Activated CD8-positive, alpha-beta memory T cell treated with anti-CD3 and anti-CD28 coated beads, Interleukin-2, amount 50 U/mL, for 1 hour (primary cell): Measurements from ENCODE around the gene FEZF1.

Source experiments
- DNase-seq: peaks from one replicate; pipeline ENCODE4 v3.0.0-alpha.2; 2020; ENCODE audit errors: extremely low read depth

The FEZF1 gene

GRCh38 chr7:122304319-122304975 lies at the start of gene FEZF1:
TSS of gene FEZF1 (minus strand) at chr7:122304750. CDS start at chr7:122304437, 313 bp downstream.
- DNase-seq = no peak

DNA sequence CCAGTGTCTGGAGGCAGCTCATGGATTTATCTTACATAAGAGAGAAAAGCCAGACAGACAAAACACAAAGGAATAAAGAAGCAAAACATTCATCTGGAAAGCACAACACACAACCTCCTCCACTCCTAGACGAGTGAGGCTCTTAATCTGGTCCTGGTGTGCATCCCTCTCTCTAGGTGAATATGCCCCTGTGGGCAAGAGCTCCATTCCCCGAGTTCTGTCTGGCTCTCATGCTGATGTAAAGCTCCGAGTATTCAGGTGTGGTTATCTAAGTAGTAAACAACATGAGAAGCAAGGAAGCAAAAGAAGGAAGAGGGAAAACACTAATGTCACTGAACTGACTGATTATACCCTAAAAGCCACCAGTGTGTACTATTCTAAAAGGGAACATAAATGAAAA lies 47.9 kb upstream of the FEZF1 start:
- no peak for DNase-seq

DNA sequence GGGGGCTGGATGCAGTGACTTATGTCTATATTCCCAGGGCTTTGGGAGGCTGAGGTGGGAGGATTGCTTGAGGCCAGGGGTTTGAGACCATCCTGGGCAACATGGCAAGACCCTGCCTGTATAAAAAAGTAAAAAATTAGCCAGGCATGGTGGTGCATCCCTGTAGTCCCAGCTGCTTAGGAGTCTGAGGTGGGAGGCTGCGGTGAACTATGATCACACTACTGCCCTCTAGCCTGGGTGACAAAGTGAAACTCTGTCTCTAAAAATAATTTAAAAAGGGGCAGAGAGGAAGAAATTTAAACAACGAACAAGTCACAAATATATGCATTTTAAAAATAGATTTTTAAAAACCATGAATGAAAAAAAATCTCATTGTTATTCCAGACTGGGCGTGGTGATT lies 46.2 kb upstream of the FEZF1 start:
- no peak for DNase-seq

GRCh38 chr7:122344303-122344620 lies 39.7 kb upstream of the FEZF1 start:
- no peak for DNase-seq

DNA sequence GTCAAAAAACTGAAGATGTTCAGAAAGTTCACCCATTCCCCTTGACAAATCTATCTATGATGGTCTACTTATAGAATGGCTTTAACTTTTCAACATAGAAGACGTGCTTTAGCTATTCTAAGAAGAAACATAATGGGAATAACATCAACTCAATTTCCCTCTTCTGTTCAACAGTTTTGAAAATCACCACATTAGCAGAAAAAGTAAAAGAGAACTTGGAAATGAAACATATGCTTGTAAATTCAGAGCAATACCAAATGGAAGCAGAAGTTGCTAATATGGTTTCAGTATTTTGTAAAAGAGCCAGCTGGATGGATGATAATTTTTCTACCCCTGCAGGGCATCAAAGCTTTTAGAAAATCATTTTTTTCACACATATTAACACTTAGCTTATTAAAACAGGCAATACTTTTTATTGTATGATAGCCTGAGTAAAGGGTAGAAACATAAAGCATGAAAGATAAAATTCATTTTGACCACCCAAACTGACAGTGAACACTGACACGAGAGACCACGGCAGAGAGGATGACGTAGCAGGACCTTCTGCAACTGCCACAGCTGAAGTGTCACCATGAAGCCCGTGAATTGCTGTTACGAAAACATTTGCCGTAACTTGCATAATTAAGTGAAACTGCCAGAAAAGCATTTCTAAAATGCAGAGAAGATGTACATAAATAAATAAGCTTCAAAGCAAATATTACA lies 39.2 kb upstream of the FEZF1 start:
- no peak for DNase-seq

DNA sequence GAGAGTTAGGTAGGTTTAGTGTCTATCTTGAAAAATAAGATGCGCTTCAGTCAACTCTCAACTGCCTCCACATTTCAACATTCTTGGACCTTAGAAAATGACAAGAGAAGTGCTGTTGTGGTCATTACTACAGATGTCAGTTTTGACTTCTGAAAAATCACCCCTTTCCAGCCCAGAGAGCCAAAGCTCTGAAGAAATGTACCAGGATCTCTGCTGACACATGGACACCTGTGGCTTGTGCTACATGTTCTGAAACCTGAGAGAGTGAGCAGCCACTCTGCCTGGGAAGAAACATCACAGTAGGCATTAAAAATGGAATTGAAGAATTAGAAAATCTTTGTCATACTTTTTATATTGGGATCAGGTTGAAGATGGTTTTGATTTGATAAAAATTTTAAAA lies 35.9 kb upstream of the FEZF1 start:
- DNase-seq = no peak

- DNase-seq = no peak
These were observed 34.8 kb upstream of the FEZF1 start for GRCh38 chr7:122339145-122339904.

DNA sequence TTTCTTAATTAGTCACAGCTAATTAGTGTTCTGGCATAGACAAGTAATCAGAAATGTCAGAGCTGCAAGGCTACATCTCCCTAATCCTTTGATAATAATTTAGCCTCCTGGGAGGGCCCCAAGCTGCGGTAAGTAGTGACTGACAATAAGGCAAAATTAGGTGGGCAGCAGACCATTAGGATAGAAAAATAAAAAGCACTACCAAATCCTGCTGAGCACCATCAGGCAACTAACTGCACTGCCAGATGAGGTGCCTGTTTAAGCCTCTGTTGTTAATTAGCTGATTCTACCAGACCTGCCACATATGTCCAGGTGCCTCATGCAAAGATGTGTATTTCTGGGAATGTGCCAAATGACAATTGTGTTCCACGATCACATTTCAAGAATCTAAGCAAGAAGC lies 32.5 kb upstream of the FEZF1 start:
- no peak for DNase-seq

- no peak for DNase-seq
These were observed 24.7 kb upstream of the FEZF1 start for GRCh38 chr7:122329145-122329802.

DNA sequence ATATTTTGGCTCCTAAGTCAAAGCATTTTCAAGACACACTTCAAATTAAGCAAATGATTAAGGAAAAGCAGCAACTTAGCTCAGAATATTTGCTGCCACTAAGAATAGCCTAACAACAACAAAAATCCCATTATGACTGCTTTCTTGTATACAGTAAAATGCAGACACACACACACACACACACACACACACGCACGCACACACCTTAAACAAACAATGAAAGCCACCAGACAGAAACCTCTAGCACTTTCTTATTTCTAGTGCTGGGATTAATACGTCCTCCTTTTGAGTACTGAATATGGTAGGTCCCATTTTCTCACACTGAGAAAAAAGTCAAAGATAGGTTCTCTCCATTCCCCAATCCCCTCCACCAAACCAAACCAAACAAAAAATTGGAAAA lies 23.4 kb upstream of the FEZF1 start:
- no peak for DNase-seq

DNA sequence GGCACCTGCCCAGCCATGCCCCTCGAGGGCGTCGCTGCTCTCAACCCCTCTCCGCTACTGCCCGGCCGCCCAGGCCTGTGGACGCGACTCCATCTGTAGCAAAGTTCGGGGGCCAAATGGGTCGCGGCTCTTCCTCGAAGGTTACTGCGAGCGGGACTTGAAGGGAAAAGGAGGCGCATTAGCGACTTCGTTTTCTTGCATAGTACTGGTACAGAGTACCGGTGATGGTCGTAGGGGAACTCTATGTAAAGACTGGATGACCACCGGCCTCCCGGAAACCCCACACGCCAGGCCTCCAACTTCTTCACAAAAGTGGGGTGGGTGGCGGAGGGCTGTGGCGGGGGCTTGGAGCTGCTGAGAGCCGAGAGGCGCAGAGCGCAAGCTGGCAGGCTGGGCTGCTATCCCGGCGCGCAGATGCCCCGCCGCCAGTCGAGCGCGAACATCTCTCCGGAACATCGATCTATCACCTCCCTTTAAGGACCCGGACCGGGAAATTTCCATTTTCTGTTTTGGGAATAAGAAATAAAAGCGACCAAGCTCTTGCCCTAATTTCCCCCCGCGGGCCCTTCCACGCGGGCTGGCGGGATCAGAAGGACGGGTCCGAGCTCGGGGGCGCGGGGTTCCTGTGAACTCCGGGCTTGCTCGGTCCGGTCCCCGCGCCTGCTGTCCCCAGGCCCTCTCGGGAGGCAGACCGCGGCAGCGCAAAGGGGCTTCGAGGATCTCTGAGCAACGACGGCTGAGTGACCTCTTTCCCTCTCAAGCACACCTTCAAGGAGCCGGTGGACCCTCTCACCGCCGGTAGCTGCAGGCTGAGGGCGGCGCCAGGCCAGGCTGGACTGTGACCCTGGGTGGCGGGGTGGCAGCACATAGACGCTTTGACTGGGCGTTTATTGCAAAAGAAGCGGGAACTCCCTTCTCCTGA lies 12.2 kb upstream of the FEZF1 start:
- DNase-seq = no peak

- DNase-seq = no peak
These were observed 11.2 kb upstream of the FEZF1 start for GRCh38 chr7:122315507-122316466.

- DNase-seq = no peak
These were observed 9.7 kb upstream of the FEZF1 start for GRCh38 chr7:122314284-122314683.

DNA sequence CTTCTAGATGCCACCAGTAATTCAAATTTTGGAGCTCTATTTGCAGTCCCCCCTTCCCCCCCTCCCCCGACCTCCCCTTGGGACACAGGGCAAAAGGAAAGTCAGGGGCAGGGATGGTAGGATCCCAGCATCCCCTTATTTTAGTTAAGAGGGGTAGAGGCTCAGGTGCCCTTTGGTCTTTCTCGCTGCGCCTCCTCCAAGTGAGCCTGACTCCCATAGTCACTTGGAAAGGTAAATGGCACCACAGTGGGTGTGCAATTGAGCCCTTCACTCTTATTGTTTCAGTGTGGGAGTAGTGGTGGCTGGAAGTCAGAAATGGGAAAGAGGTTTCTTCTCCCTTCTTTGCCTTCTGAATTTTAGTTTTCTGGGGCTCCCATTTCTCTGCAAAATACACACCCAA lies 8.2 kb upstream of the FEZF1 start:
- no peak for DNase-seq

GRCh38 chr7:122311734-122312450 lies 7.3 kb upstream of the FEZF1 start:
- DNase-seq = no peak

GRCh38 chr7:122311050-122311700 lies 6.6 kb upstream of the FEZF1 start:
- DNase-seq = no peak

- no peak for DNase-seq
These were observed 5.8 kb upstream of the FEZF1 start for GRCh38 chr7:122310119-122311021.

- no peak for DNase-seq
These were observed 4.9 kb upstream of the FEZF1 start for GRCh38 chr7:122309421-122309820.
